K562 (cell line): ENCODE data around the gene CXCR5. TPM values are rescaled to one million over a fixed set of nuclear protein-coding genes. Genes with fewer than 3 reads are reported as not detected.

Experiments used
- ATAC-seq: fragments of 200-7000 bp; cut with Tn5 transposase; 3 replicates; pipeline ENCODE4 v1.9.1; 2020; ENCODE audit warnings: moderate library complexity
- BruUV-seq: library from RNA; stranded (reverse); fragments of 400-500 nt; replicated peaks from 2 replicates; lab custom pipeline; 2021; lab: Mats Ljungman, UMichigan
- CTCF ChIA-PET: fragments of 300-600 bp; formaldehyde crosslinking; extraction: SDS; loops from one replicate; lab custom pipeline; 2021; ENCODE audit warnings: low intra/inter-chr PET ratio; lab: Yijun Ruan, JAX
- POLR2A ChIA-PET: fragments of 300-600, 350-650 bp; sonication (Branson Sonifier 250); formaldehyde crosslinking; extraction: SDS; loops from one replicate; lab custom pipeline; 2021; ENCODE audit warnings: antibody characterized with exemption, inconsistent platforms; lab: Yijun Ruan, JAX
- DNase-seq, 4 experiments: peaks; one replicate each; pipeline versions ENCODE4 v3.0.0 to v3.0.0-alpha.2; 2011 to 2018; ENCODE audit warnings: low spot score in 3 of 4, mixed read lengths in 3 of 4; ENCODE audit errors: extremely low read depth in 1 of 4
- FAIRE-seq: peaks from 2 replicates; lab custom pipeline; 2011; peaks lifted over from hg19 to GRCh38; lab: Jason Lieb, UNC
- H2AFZ ChIP-seq: 2 replicates; pipeline ENCODE4 v1.6.0; 2011; ENCODE audit warnings: low read depth, low read length, control low read depth, inconsistent platforms
- H3K27ac ChIP-seq: fragments of 200-600 bp; 3 replicates; pipeline ENCODE4 v1.8.0; 2011; ENCODE audit warnings: low read depth, mild to moderate bottlenecking, control low read depth, inconsistent platforms, low read length, moderate library complexity, mixed read lengths; ENCODE audit errors: extremely low read depth
- H3K27me3 ChIP-seq, 2 experiments: fragments of 300-600 bp in 1 of 2; 2 replicates in 1 of 2; 3 replicates in 1 of 2; pipeline versions ENCODE4 v1.6.0 to v1.8.0; 2011; ENCODE audit warnings: inconsistent platforms in 2 of 2, low read length in 2 of 2, mild to moderate bottlenecking in 1 of 2, mixed read lengths in 1 of 2, moderate library complexity in 1 of 2; ENCODE audit not compliant: control insufficient read depth in 2 of 2, insufficient read depth in 2 of 2
- H3K36me3 ChIP-seq: fragments of 300-600 bp; 3 replicates; pipeline ENCODE4 v1.8.0; 2011; ENCODE audit warnings: mild to moderate bottlenecking, low read length, inconsistent platforms; ENCODE audit not compliant: control insufficient read depth, insufficient read depth
- H3K4me1 ChIP-seq, 2 experiments: fragments of 200-600 bp in 1 of 2; replicated peaks in 1 of 2; 2 replicates in 1 of 2; 3 replicates in 1 of 2; pipeline versions ENCODE4 v1.5.1 to v1.8.0; 2011; ENCODE audit warnings: inconsistent platforms in 2 of 2, low read length in 2 of 2, mild to moderate bottlenecking in 1 of 2, mixed read lengths in 1 of 2, moderate library complexity in 1 of 2; ENCODE audit not compliant: control insufficient read depth in 2 of 2, insufficient read depth in 2 of 2
- H3K4me2 ChIP-seq: 2 replicates; pipeline ENCODE4 v1.6.1; 2011; ENCODE audit warnings: low read length, control low read depth, inconsistent platforms, mixed read lengths; ENCODE audit not compliant: insufficient read depth
- H3K4me3 ChIP-seq: fragments of 200-600 bp; sonication (generic), shearing (Covaris generic); 2 replicates; pipeline ENCODE4 v1.5.1; 2016; ENCODE audit warnings: control low read depth, inconsistent platforms
- H3K79me2 ChIP-seq: fragments of 200-600 bp; 3 replicates; pipeline ENCODE4 v1.8.0; 2011; ENCODE audit warnings: low read length, inconsistent platforms; ENCODE audit not compliant: control insufficient read depth, insufficient read depth
- H3K9ac ChIP-seq, 2 experiments: 2 replicates each; pipeline versions ENCODE4 v1.6.0 to v1.6.1; 2011; ENCODE audit warnings: low read depth in 2 of 2, low read length in 2 of 2, control low read depth in 1 of 2, inconsistent platforms in 1 of 2, mild to moderate bottlenecking in 1 of 2, mixed read lengths in 1 of 2; ENCODE audit not compliant: insufficient read depth in 1 of 2
- H3K9me1 ChIP-seq: one replicate; pipeline ENCODE4 v1.6.0; 2011; ENCODE audit warnings: inconsistent platforms, mild to moderate bottlenecking, low read length, moderate library complexity; ENCODE audit not compliant: control insufficient read depth, insufficient read depth
- H3K9me3 ChIP-seq: replicated peaks from 2 replicates; pipeline ENCODE4 v1.5.1; 2011; ENCODE audit warnings: low read depth, low read length, inconsistent platforms; ENCODE audit not compliant: control insufficient read depth, insufficient read depth
- H4K20me1 ChIP-seq: replicated peaks from 2 replicates; pipeline ENCODE4 v1.6.1; 2011; ENCODE audit warnings: low read length, inconsistent platforms, mixed read lengths; ENCODE audit not compliant: control insufficient read depth, insufficient read depth
- MTA3 ChIP-seq: fragments of 450-650 bp; formaldehyde crosslinking; IDR thresholded peaks from 2 replicates; pipeline ENCODE4 v1.6.1; 2017; ENCODE audit warnings: mild to moderate bottlenecking, borderline replicate concordance
- PKNOX1 ChIP-seq: fragments of 450-650 bp; IDR thresholded peaks from 2 replicates; pipeline ENCODE4 v1.6.1; 2016
- SIN3A ChIP-seq, 2 experiments: fragments of 150-350 bp in 1 of 2; IDR thresholded peaks; 2 replicates each; pipeline ENCODE4 v1.6.1; 2011 to 2016; ENCODE audit warnings: borderline replicate concordance in 2 of 2, low read depth in 2 of 2, low read length in 2 of 2, mild to moderate bottlenecking in 2 of 2, moderate library complexity in 2 of 2; ENCODE audit not compliant: control insufficient read depth in 1 of 2
- WGBS: fragments of 100-300 bp; shearing (Covaris generic); methylation state at CpG from one replicate; pipeline ENCODE4 v1.1.6; 2016; ENCODE audit warnings: low coverage, mixed read lengths; ENCODE audit not compliant: insufficient coverage; ENCODE audit errors: missing lambda C conversion rate; 5-methylcytosine and 5-hydroxymethylcytosine counted together
- in situ Hi-C: fragments of 300-500 bp; cut with MboI; formaldehyde crosslinking; loops from 4 replicates; pipeline ENCODE4 v1.15.0; 2018; ENCODE audit warnings: inconsistent platforms, mixed read lengths
- intact Hi-C: fragments of 100-400 bp; cut with micrococcal nuclease; formaldehyde crosslinking; loops from 2 replicates; pipeline ENCODE4 v1.14.2; 2022
- polyA plus RNA-seq, 8 experiments: library from polyadenylated mRNA; depleted of rRNA in 4 of 8; stranded (reverse) in 5 of 8; unstranded in 3 of 8; fragments of >200 nt; fragmentation: Nextera tagmentation in 2 of 8; fragmentation: Illumina TruSeq in 1 of 8; extraction: Ambion mirVana in 2 of 8; extraction: Trizol in 1 of 8; gene quantifications; 2 replicates each; pipeline versions ENCODE4 v1.2.1 to v1.2.3, GENCODE V29; 2011 to 2014; ENCODE audit warnings: inconsistent platforms in 1 of 8, missing spikeins in 1 of 8
- total RNA-seq, 7 experiments: library from RNA; depleted of rRNA in 6 of 7; stranded (reverse); fragments of >200 nt in 6 of 7; fragmentation: Illumina TruSeq in 2 of 7; extraction: Trizol in 2 of 7; gene quantifications; 2 replicates each; pipeline versions ENCODE4 v1.2.1 to v1.2.3, GENCODE V29; 2011 to 2021; ENCODE audit warnings: low replicate concordance in 1 of 7

CXCR5 gene
- total and polyA plus RNA-seq, 9 of the 15 experiments (the other 6 are each of a cell fraction or from before 2014, with no cell fraction given): 0.03 to 0.06 TPM; not detected in 7

GRCh38 chr11:118914987-118915386 is 31.3 kb downstream of the CXCR5 start:
- Histone ChIP-seq H3K36me3 (no peaks in the 10 kb centered on the region), H3K27me3 (no peaks in the 10 kb centered on the region; a peak in 1 of 5 replicates), H3K79me2 (peaks cover 41% of the 10 kb centered on the region), H3K9ac (no peak overlapping the region), H2AFZ (no peak overlapping the region), H3K27ac (no peak overlapping the region), H3K4me1 (peaks cover 67 to 85% of the 10 kb centered on the region in 2 experiments), H3K9me3 (no peaks in the 10 kb centered on the region; the same call in 1 of the 2 replicates), H4K20me1 (no peaks in the 10 kb centered on the region), H3K4me2 (no peak overlapping the region), H3K4me3 (no peak overlapping the region)
- DNase-seq (no peak), ATAC-seq (no peak), FAIRE-seq (no peak)
- BruUV-seq: no TSS peak
- ChIA-PET CTCF (no interaction called here), POLR2A (interaction anchor here (0.6 to 4.5 kb wide), 4 partner anchors 9 to 125 kb away, joined by 3 to 16 read pairs (median 5); partner anchors contain the start of gene BCL9L)
- 96% methylated on average over 4 of the region's 4 CpGs for WGBS
- intact Hi-C loops (loop anchor here (5.0 kb wide), 2 partner anchors 187 to 402 kb away; partner anchors contain the start of genes DPAGT1 and MCAM), in situ Hi-C loops (no loop called here)
- no peak for TF ChIP-seq SIN3A (IDR thresholded peaks at IDR 0.05; ENCODE audit: borderline replicate concordance in 2 of 2, control insufficient read depth in 1 of 2, low read depth in 2 of 2, low read length in 2 of 2)
- peak; percentile 59; the same call in 1 of the 2 replicates for TF ChIP-seq PKNOX1
- no peak for TF ChIP-seq MTA3
- TF ChIP-seq, all 486 proteins: peak for 1
- H3K9me1 ChIP-seq: peaks cover 5% of the 10 kb centered on the region
